Suppressor macrophage treated with lipopolysaccharide for 4 hours (primary cell): ENCODE data around the gene NEU1.
"Not testable (repeated sequence)": the region's sequence is repeated elsewhere in the genome, so short reads cannot be mapped to it uniquely, and the experiment has no call there.

Source experiments
- DNase-seq: peaks from one replicate; pipeline ENCODE4 v3.0.0-alpha.2; 2020

The NEU1 gene

GRCh38 chr6:31837369-31838113 lies 25.1 kb downstream of the NEU1 start:
- DNase-seq: no peak

- DNase-seq: peak; percentile 64
Measured at GRCh38 chr6:31836474-31837368, 25.9 kb downstream of the NEU1 start.

GRCh38 chr6:31836047-31836473 lies 26.6 kb downstream of the NEU1 start:
- no peak for DNase-seq

GRCh38 chr6:31834367-31835250 lies 28.0 kb downstream of the NEU1 start:
- DNase-seq: peak; percentile 89

GRCh38 chr6:31831350-31832215 lies 31.0 kb downstream of the NEU1 start:
- DNase-seq: peak; percentile 57

- DNase-seq: no peak
Measured at GRCh38 chr6:31830886-31831335, 31.7 kb downstream of the NEU1 start.

GRCh38 chr6:31829633-31830283 lies 32.9 kb downstream of the NEU1 start:
- peak; percentile 61 for DNase-seq

GRCh38 chr6:31827286-31828079 lies 35.1 kb downstream of the NEU1 start, which contains the start of gene HSPA1B:
HSPA1B (plus strand) TSS chr6:31827738; CDS start chr6:31827951, 213 bp downstream.
- DNase-seq: peak; percentile 99

GRCh38 chr6:31826793-31827285 lies 35.8 kb downstream of the NEU1 start:
- DNase-seq: no peak

- DNase-seq: no peak
Measured at GRCh38 chr6:31825553-31825952, 37.1 kb downstream of the NEU1 start.

GRCh38 chr6:31823592-31824196 lies 38.9 kb downstream of the NEU1 start:
- peak; percentile 48 for DNase-seq

- peak; percentile 92 for DNase-seq
Measured at GRCh38 chr6:31822036-31822821, 40.4 kb downstream of the NEU1 start.

GRCh38 chr6:31821301-31822035 lies 41.2 kb downstream of the NEU1 start:
- peak; percentile 72 for DNase-seq

- not testable (repeated sequence) for DNase-seq
Measured at GRCh38 chr6:31820399-31820798, 42.2 kb downstream of the NEU1 start.

- DNase-seq: no peak
Measured at GRCh38 chr6:31819871-31820299, 42.7 kb downstream of the NEU1 start.

GRCh38 chr6:31817929-31818511 lies 44.6 kb downstream of the NEU1 start:
- DNase-seq: not testable (repeated sequence)

- peak; percentile 56 for DNase-seq
Measured at GRCh38 chr6:31817133-31817928, 45.3 kb downstream of the NEU1 start.
